WI38 (cell line): ENCODE data around the gene SP2.
A peak's percentile ranks its signal among the peaks of the same experiment; 100 is the strongest.

Experiments used
- H3K4me3 ChIP-seq: 2 replicates; pipeline ENCODE4 v1.5.1; 2011; ENCODE audit warnings: low read depth, mild to moderate bottlenecking, control low read depth, low read length
- TF ChIP-seq, protein P1 (sequence below): IDR thresholded peaks from 2 replicates; pipeline ENCODE4 v1.5.1; 2012; ENCODE audit warnings: low read depth, mild to moderate bottlenecking, control low read depth, low read length

Gene SP2

DNA sequence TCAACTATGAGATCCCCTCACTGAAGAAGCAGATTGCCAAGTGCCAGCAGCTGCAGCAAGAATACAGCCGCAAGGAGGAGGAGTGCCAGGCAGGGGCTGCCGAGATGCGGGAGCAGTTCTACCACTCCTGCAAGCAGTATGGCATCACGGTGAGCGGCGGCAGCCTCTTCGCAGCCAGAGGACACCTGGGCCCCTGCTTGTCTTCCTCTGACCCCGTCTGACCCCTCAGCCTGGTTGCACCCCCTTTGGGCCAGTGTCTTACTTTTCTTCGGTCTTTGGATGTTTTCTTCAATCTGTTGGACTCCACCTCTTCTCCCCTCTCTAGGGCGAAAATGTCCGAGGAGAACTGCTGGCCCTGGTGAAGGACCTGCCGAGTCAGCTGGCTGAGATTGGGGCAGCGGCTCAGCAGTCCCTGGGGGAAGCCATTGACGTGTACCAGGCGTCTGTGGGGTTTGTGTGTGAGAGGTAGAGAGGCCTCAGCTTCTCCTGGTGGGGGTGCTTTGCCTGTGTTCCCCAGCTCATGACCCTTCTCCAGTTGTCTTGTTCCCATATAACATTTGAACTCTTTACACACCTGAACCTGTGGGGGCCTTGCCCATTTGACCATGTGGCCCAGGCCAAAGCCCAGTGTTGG, 79.3 kb downstream of the SP2 start:
- TF ChIP-seq, protein P1, sequence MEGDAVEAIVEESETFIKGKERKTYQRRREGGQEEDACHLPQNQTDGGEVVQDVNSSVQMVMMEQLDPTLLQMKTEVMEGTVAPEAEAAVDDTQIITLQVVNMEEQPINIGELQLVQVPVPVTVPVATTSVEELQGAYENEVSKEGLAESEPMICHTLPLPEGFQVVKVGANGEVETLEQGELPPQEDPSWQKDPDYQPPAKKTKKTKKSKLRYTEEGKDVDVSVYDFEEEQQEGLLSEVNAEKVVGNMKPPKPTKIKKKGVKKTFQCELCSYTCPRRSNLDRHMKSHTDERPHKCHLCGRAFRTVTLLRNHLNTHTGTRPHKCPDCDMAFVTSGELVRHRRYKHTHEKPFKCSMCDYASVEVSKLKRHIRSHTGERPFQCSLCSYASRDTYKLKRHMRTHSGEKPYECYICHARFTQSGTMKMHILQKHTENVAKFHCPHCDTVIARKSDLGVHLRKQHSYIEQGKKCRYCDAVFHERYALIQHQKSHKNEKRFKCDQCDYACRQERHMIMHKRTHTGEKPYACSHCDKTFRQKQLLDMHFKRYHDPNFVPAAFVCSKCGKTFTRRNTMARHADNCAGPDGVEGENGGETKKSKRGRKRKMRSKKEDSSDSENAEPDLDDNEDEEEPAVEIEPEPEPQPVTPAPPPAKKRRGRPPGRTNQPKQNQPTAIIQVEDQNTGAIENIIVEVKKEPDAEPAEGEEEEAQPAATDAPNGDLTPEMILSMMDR: no peak
- H3K4me3 ChIP-seq: no peak overlapping the region

DNA sequence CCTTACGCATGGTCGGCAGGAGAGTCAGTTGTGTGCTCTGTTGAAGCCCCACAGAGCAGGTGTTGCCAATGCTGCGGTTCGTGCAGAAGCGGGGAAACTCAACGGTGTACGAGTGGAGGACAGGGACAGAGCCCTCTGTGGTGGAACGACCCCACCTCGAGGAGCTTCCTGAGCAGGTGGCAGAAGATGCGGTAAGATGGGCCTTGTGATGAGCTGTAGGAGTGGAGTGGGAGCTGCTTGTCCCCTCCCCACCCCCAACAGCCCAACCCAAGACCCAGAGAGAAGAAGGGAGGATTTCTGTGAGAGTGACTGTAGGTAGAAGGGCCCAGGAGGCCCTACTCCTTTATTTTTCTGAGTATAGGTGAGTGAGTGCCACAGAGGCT, 79.8 kb downstream of the SP2 start:
- no peak overlapping the region for H3K4me3 ChIP-seq
- TF ChIP-seq, protein P1: no peak

DNA sequence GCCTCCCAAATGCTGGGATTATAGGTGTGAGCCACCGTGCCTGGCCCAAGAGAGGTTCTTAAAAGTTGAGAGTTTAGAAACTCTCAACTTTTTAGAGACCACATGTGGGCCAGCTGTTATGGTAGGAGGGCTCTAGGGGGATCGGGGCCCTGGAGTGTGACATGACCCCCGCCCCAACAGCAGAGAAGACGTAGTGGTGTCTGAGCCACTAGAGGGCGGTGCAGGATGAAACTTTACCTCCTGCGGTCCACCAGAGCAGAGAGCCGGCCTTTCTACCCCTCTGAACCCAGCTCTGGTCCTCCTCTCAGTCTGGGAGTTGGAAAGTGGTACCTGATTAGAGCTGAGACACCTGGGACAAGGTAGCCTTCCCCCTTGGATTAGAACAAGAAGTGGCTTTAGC, 82.3 kb downstream of the SP2 start:
- TF ChIP-seq, protein P1: peak; percentile 78
- no peak overlapping the region for H3K4me3 ChIP-seq
